Measurements from ENCODE around the gene TRMT1.
"Not testable (repeated sequence)": the region's sequence is repeated elsewhere in the genome, so short reads cannot be mapped to it uniquely, and the experiment has no call there.

Gene TRMT1

GRCh38 chr19:13150187-13150930, 33.8 kb upstream of the TRMT1 start, which contains the start of the genes IER2 and STX10:
Gene IER2 (plus strand): TSS chr19:13150411. CDS start chr19:13153187, 2,776 bp downstream.
Gene STX10 (minus strand): TSS chr19:13150375. CDS start chr19:13150173, 202 bp downstream.
- peak; percentile 67 to 85 for DNase-seq (ENCODE audit: low read depth in 2 of 2)

- DNase-seq (ENCODE audit: low read depth in 2 of 2): no peak
Measured at GRCh38 chr19:13149628-13150186, 33.2 kb upstream of the TRMT1 start.

- DNase-seq (ENCODE audit: low read depth in 2 of 2): not testable (repeated sequence)
Measured at GRCh38 chr19:13149173-13149627, 32.7 kb upstream of the TRMT1 start.

- DNase-seq (ENCODE audit: low read depth in 2 of 2): no peak
Measured at GRCh38 chr19:13146763-13147563, 30.4 kb upstream of the TRMT1 start.

- DNase-seq (ENCODE audit: low read depth in 2 of 2): no peak
Measured at GRCh38 chr19:13139633-13140311, 23.2 kb upstream of the TRMT1 start.

GRCh38 chr19:13138916-13139198, 22.3 kb upstream of the TRMT1 start:
- DNase-seq (ENCODE audit: low read depth in 2 of 2): no peak

GRCh38 chr19:13138171-13138915, 21.8 kb upstream of the TRMT1 start:
- no peak for DNase-seq (ENCODE audit: low read depth in 2 of 2)

GRCh38 chr19:13137290-13137794, 20.8 kb upstream of the TRMT1 start:
- DNase-seq (ENCODE audit: low read depth in 2 of 2): no peak

GRCh38 chr19:13135068-13136062, 18.8 kb upstream of the TRMT1 start:
- DNase-seq (ENCODE audit: low read depth in 2 of 2): no peak

GRCh38 chr19:13134626-13135025, 18.1 kb upstream of the TRMT1 start:
- DNase-seq (ENCODE audit: low read depth in 2 of 2): no peak

GRCh38 chr19:13133241-13133870, 16.8 kb upstream of the TRMT1 start:
- no peak for DNase-seq (ENCODE audit: low read depth in 2 of 2)

GRCh38 chr19:13132471-13133180, 16.1 kb upstream of the TRMT1 start:
- no peak for DNase-seq (ENCODE audit: low read depth in 2 of 2)

GRCh38 chr19:13130886-13131490, 14.4 kb upstream of the TRMT1 start:
- no peak for DNase-seq (ENCODE audit: low read depth in 2 of 2)

GRCh38 chr19:13129384-13129783, 12.8 kb upstream of the TRMT1 start:
- DNase-seq (ENCODE audit: low read depth in 2 of 2): no peak

- DNase-seq (ENCODE audit: low read depth in 2 of 2): no peak
Measured at GRCh38 chr19:13128583-13128982, 12.0 kb upstream of the TRMT1 start.

GRCh38 chr19:13127811-13128575, 11.5 kb upstream of the TRMT1 start:
- DNase-seq (ENCODE audit: low read depth in 2 of 2): no peak

GRCh38 chr19:13127051-13127450, 10.5 kb upstream of the TRMT1 start:
- DNase-seq (ENCODE audit: low read depth in 2 of 2): no peak
